HG03196 (cell line): ENCODE results near the gene ALCAM.
A peak's percentile ranks its signal among the peaks of the same experiment; 100 is the strongest.

ENCODE experiments used
- ATAC-seq: cut with Tn5 transposase; IDR thresholded peaks from one replicate; pipeline ENCODE4 v1.9.1; 2021; ENCODE audit not compliant: unreplicated experiment

The ALCAM gene

GRCh38 chr3:105518806-105519418 lies 152.2 kb downstream of the ALCAM start:
- ATAC-seq: peak; percentile 88

GRCh38 chr3:105521770-105522169 lies 155.1 kb downstream of the ALCAM start:
- ATAC-seq: no peak

GRCh38 chr3:105523501-105523900 lies 156.8 kb downstream of the ALCAM start:
- ATAC-seq: no peak

GRCh38 chr3:105525531-105525930 lies 158.8 kb downstream of the ALCAM start:
- no peak for ATAC-seq

GRCh38 chr3:105526360-105527111 lies 159.8 kb downstream of the ALCAM start:
- no peak for ATAC-seq

GRCh38 chr3:105527535-105527934 lies 160.8 kb downstream of the ALCAM start:
- no peak for ATAC-seq

- no peak for ATAC-seq
Measured at GRCh38 chr3:105527949-105528348, 161.2 kb downstream of the ALCAM start.

GRCh38 chr3:105528955-105529354 lies 162.2 kb downstream of the ALCAM start:
- no peak for ATAC-seq

GRCh38 chr3:105529456-105529855 lies 162.7 kb downstream of the ALCAM start:
- no peak for ATAC-seq

- no peak for ATAC-seq
Measured at GRCh38 chr3:105532251-105532650, 165.5 kb downstream of the ALCAM start.

GRCh38 chr3:105533960-105534359 lies 167.3 kb downstream of the ALCAM start:
- ATAC-seq: no peak

GRCh38 chr3:105534491-105534890 lies 167.8 kb downstream of the ALCAM start:
- no peak for ATAC-seq

- no peak for ATAC-seq
Measured at GRCh38 chr3:105537371-105538080, 170.8 kb downstream of the ALCAM start.

- ATAC-seq: no peak
Measured at GRCh38 chr3:105538483-105538882, 171.8 kb downstream of the ALCAM start.

- no peak for ATAC-seq
Measured at GRCh38 chr3:105539897-105540296, 173.2 kb downstream of the ALCAM start.

GRCh38 chr3:105542282-105543019 lies 175.7 kb downstream of the ALCAM start:
- ATAC-seq: no peak

- ATAC-seq: no peak
Measured at GRCh38 chr3:105545051-105545450, 178.3 kb downstream of the ALCAM start.

GRCh38 chr3:105553851-105554250 lies 187.1 kb downstream of the ALCAM start:
- no peak for ATAC-seq

GRCh38 chr3:105555206-105555605 lies 188.5 kb downstream of the ALCAM start:
- no peak for ATAC-seq

- no peak for ATAC-seq
Measured at GRCh38 chr3:105559856-105560255, 193.1 kb downstream of the ALCAM start.

GRCh38 chr3:105561876-105562275 lies 195.2 kb downstream of the ALCAM start:
- ATAC-seq: no peak
